Measurements from ENCODE around the gene CCN5. TPM values are rescaled to one million over a fixed set of nuclear protein-coding genes. Genes with fewer than 3 reads are reported as not detected.

The CCN5 gene
- total RNA-seq, 2 donors from 2014 or later = 0.84 to 2.9 TPM

GRCh38 chr20:44727039-44727438, 11.9 kb downstream of the CCN5 start:
- no peaks in the 10 kb centered on the region for H3K36me3 ChIP-seq
- no peak overlapping the region for H3K27ac ChIP-seq
- no peak for TF ChIP-seq CTCF (IDR thresholded peaks at IDR 0.05)
- no peaks in the 10 kb centered on the region for H3K4me1 ChIP-seq
- no peaks in the 10 kb centered on the region for H3K9me3 ChIP-seq
- no peak overlapping the region for H3K4me3 ChIP-seq
- H3K9ac ChIP-seq (ENCODE audit: low read depth in 2 of 2, low read length in 2 of 2) = no peak overlapping the region
- intact Hi-C loops (cut with DNase I) = no loop called here
- H3K27me3 ChIP-seq = no peaks in the 10 kb centered on the region
- DNase-seq = no peak

- H3K27ac ChIP-seq = no peak overlapping the region
- H3K4me1 ChIP-seq = no peaks in the 10 kb centered on the region
- no peak for TF ChIP-seq CTCF (IDR thresholded peaks at IDR 0.05)
- no peaks in the 10 kb centered on the region for H3K9me3 ChIP-seq
- intact Hi-C loops (cut with DNase I) = no loop called here
- no peak for DNase-seq
- H3K9ac ChIP-seq (ENCODE audit: low read depth in 2 of 2, low read length in 2 of 2) = no peak overlapping the region
- H3K27me3 ChIP-seq = no peaks in the 10 kb centered on the region
- H3K4me3 ChIP-seq = no peak overlapping the region
- H3K36me3 ChIP-seq = no peaks in the 10 kb centered on the region
Measured at GRCh38 chr20:44727651-44728050, 12.5 kb downstream of the CCN5 start.

- no peak overlapping the region for H3K9ac ChIP-seq (ENCODE audit: low read depth in 2 of 2, low read length in 2 of 2)
- intact Hi-C loops (cut with DNase I) = no loop called here
- no peak for TF ChIP-seq CTCF (IDR thresholded peaks at IDR 0.05)
- H3K4me1 ChIP-seq = no peaks in the 10 kb centered on the region
- H3K27ac ChIP-seq = no peak overlapping the region
- H3K27me3 ChIP-seq = no peaks in the 10 kb centered on the region
- H3K36me3 ChIP-seq = no peaks in the 10 kb centered on the region
- no peaks in the 10 kb centered on the region for H3K9me3 ChIP-seq
- H3K4me3 ChIP-seq = no peak overlapping the region
- DNase-seq = no peak
Measured at GRCh38 chr20:44728801-44729443, 13.8 kb downstream of the CCN5 start.

GRCh38 chr20:44730441-44730840, 15.3 kb downstream of the CCN5 start:
- H3K9me3 ChIP-seq = no peaks in the 10 kb centered on the region
- no peak overlapping the region for H3K9ac ChIP-seq (ENCODE audit: low read depth in 2 of 2, low read length in 2 of 2)
- no peaks in the 10 kb centered on the region for H3K36me3 ChIP-seq
- no peak for TF ChIP-seq CTCF (IDR thresholded peaks at IDR 0.05)
- H3K27me3 ChIP-seq = no peaks in the 10 kb centered on the region
- H3K4me3 ChIP-seq = no peak overlapping the region
- H3K27ac ChIP-seq = no peak overlapping the region
- no peaks in the 10 kb centered on the region for H3K4me1 ChIP-seq
- DNase-seq = no peak
- intact Hi-C loops (cut with DNase I) = no loop called here

- no peak for DNase-seq
- no peaks in the 10 kb centered on the region for H3K9me3 ChIP-seq
- no peaks in the 10 kb centered on the region for H3K36me3 ChIP-seq
- no peak overlapping the region for H3K27ac ChIP-seq
- no peak overlapping the region for H3K9ac ChIP-seq (ENCODE audit: low read depth in 2 of 2, low read length in 2 of 2)
- no peak for TF ChIP-seq CTCF (IDR thresholded peaks at IDR 0.05)
- intact Hi-C loops (cut with DNase I) = no loop called here
- H3K27me3 ChIP-seq = no peaks in the 10 kb centered on the region
- H3K4me1 ChIP-seq = no peaks in the 10 kb centered on the region
- H3K4me3 ChIP-seq = no peak overlapping the region
Measured at GRCh38 chr20:44731657-44732056, 16.5 kb downstream of the CCN5 start.

Measured in colonic mucosa (tissue), 4 donors.